Lower leg skin (tissue), 4 donors: ENCODE data around the gene TBC1D32. TPM values are rescaled to one million over a fixed set of nuclear protein-coding genes. Genes with fewer than 3 reads are reported as not detected.
"Not testable (repeated sequence)": the region's sequence is repeated elsewhere in the genome, so short reads cannot be mapped to it uniquely, and the experiment has no call there.

Source experiments
- DNase-seq, 2 donors: peaks; one replicate each; pipeline ENCODE4 v3.0.0-alpha.2; 2019; ENCODE audit warnings: low spot score in 2 of 2
- H3K4me3 ChIP-seq: fragments of 200-600 bp; sonication (generic); 2 replicates; pipeline ENCODE4 v1.5.1; 2017; ENCODE audit warnings: mild to moderate bottlenecking, low read depth; ENCODE audit not compliant: poor library complexity, severe bottlenecking
- POLR2A ChIP-seq, 2 donors: fragments of 450-650 bp; IDR thresholded peaks; one replicate each; pipeline ENCODE4 v1.6.1; 2016 to 2017; ENCODE audit warnings: antibody characterized with exemption in 2 of 2, mild to moderate bottlenecking in 1 of 2, moderate library complexity in 1 of 2
- WGBS, 2 donors: methylation state at CpG; one replicate each; pipeline ENCODE4 v1.1.5; 2018; 5-methylcytosine and 5-hydroxymethylcytosine counted together
- intact Hi-C: fragments of 100-400 bp; cut with DNase I; formaldehyde crosslinking; loops from one replicate; pipeline ENCODE4 v1.15.0; 2023; ENCODE audit warnings: low total_unique reads
- total RNA-seq, 4 donors: library from RNA; depleted of rRNA; stranded (reverse); fragments of >200 nt; gene quantifications; one replicate each; pipeline ENCODE4 v1.1.0, GENCODE V29; 2016
- TF ChIP-seq, protein P1 (sequence below), 3 donors: fragments of 450-650 bp; IDR thresholded peaks; one replicate each; pipeline ENCODE4 v1.5.1; 2016; ENCODE audit warnings: antibody characterized with exemption in 3 of 3, mild to moderate bottlenecking in 3 of 3, moderate library complexity in 2 of 3

TBC1D32 gene
- total RNA-seq, 4 donors from 2014 or later: 5.2 to 8.6 (median 6.7) TPM

DNA sequence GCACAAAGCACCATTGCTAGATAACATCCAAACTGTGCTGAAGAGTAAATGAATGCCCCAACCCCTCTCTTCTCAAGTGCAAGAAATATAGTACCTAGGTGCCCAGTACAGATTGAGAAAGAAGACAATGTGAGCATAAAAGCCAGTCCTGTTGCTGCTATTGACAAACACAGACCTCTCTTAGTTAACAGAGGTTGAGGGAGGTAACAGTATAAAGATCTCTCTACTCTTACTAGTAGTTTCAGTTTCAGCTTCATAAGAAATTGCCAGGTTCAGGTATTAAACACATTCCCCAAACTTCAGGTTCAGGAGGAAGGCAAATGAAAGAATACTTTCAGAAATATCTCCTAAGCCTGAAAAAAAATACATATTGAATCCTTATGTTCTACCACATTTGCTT, 31.4 kb downstream of the TBC1D32 start:
- intact Hi-C loops: no loop called here
- no peak for DNase-seq
- TF ChIP-seq, protein P1, sequence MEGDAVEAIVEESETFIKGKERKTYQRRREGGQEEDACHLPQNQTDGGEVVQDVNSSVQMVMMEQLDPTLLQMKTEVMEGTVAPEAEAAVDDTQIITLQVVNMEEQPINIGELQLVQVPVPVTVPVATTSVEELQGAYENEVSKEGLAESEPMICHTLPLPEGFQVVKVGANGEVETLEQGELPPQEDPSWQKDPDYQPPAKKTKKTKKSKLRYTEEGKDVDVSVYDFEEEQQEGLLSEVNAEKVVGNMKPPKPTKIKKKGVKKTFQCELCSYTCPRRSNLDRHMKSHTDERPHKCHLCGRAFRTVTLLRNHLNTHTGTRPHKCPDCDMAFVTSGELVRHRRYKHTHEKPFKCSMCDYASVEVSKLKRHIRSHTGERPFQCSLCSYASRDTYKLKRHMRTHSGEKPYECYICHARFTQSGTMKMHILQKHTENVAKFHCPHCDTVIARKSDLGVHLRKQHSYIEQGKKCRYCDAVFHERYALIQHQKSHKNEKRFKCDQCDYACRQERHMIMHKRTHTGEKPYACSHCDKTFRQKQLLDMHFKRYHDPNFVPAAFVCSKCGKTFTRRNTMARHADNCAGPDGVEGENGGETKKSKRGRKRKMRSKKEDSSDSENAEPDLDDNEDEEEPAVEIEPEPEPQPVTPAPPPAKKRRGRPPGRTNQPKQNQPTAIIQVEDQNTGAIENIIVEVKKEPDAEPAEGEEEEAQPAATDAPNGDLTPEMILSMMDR (IDR thresholded peaks at IDR 0.05): no peak
- TF ChIP-seq POLR2A (IDR thresholded peaks at IDR 0.05): no peak
- H3K4me3 ChIP-seq: no peak overlapping the region

DNA sequence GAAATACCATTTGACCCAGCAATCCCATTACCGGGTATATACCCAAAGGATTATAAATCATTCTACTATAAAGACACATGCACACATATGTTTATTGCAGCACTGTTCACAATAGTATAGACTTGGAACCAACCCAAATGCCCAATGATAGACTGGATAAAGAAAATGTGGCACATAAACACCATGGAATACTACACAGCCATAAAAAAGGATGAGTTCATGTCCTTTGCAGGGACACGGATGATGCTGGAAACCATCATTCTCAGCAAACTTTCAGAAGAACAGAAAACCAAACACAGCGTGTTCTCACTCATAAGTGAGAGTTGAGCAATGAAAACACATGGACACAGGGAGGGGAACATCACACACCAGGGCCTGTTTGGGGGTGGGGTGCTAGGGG, 33.1 kb downstream of the TBC1D32 start:
- intact Hi-C loops, H3K4me3 ChIP-seq, DNase-seq: not testable (repeated sequence)
- 96 to 98% methylated on average over 3 of the region's 3 CpGs for WGBS, 2 donors

- intact Hi-C loops: no loop called here
- no peak overlapping the region for H3K4me3 ChIP-seq
- WGBS, 2 donors: 57 to 66% methylated on average over 1 of the region's 1 CpG
- no peak for DNase-seq
- TF ChIP-seq, protein P1 (IDR thresholded peaks at IDR 0.05): no peak
- no peak for TF ChIP-seq POLR2A (IDR thresholded peaks at IDR 0.05)
Observed at GRCh38 chr6:121297694-121298093, 36.6 kb downstream of the TBC1D32 start.

- intact Hi-C loops: no loop called here
- WGBS, 2 donors: 97 to 98% methylated on average over 1 of the region's 1 CpG
- DNase-seq: no peak
- TF ChIP-seq POLR2A (IDR thresholded peaks at IDR 0.05): no peak
- TF ChIP-seq, protein P1 (IDR thresholded peaks at IDR 0.05): no peak
- no peak overlapping the region for H3K4me3 ChIP-seq
Observed at GRCh38 chr6:121285041-121285440, 49.2 kb downstream of the TBC1D32 start.

GRCh38 chr6:121274666-121275295, 59.5 kb downstream of the TBC1D32 start:
- TF ChIP-seq, protein P1 (IDR thresholded peaks at IDR 0.05): no peak
- TF ChIP-seq POLR2A (IDR thresholded peaks at IDR 0.05): no peak
- intact Hi-C loops: no loop called here
- H3K4me3 ChIP-seq: no peak overlapping the region
- WGBS, 2 donors: 77 to 86% methylated on average over 3 of the region's 3 CpGs
- DNase-seq: no peak

DNA sequence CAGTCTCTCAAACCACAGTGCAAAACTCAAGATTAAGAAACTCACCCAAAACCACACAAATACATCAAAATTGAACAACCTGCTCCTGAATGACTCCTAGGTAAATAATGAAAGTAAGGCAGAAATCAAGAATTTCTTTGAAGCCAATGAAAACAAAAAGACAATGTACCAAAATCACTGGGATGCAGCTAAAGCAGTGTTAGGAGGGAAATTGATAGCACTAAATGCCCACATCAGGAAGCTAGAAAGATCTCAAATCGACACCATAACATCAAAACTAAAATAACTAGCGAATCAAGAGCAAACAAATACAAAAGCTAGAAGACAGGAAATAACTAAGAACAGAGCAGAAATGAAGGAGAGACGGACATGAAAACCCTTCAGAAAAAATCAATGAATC, 70.5 kb downstream of the TBC1D32 start:
- H3K4me3 ChIP-seq: no peak overlapping the region
- TF ChIP-seq, protein P1 (IDR thresholded peaks at IDR 0.05): no peak
- no peak for TF ChIP-seq POLR2A (IDR thresholded peaks at IDR 0.05)
- WGBS, 2 donors: 93 to 96% methylated on average over 3 of the region's 3 CpGs
- DNase-seq: no peak
- intact Hi-C loops: no loop called here
